NCI-H1930 (cell line): Measurements from ENCODE around the gene SGPL1.
"Not testable (repeated sequence)": the region's sequence is repeated elsewhere in the genome, so short reads cannot be mapped to it uniquely, and the experiment has no call there.

Experiments
- DNase-seq, 2 experiments: peaks; one replicate each; lab custom pipeline; 2025; lab: John Stamatoyannopoulos, UW

SGPL1 gene

DNA sequence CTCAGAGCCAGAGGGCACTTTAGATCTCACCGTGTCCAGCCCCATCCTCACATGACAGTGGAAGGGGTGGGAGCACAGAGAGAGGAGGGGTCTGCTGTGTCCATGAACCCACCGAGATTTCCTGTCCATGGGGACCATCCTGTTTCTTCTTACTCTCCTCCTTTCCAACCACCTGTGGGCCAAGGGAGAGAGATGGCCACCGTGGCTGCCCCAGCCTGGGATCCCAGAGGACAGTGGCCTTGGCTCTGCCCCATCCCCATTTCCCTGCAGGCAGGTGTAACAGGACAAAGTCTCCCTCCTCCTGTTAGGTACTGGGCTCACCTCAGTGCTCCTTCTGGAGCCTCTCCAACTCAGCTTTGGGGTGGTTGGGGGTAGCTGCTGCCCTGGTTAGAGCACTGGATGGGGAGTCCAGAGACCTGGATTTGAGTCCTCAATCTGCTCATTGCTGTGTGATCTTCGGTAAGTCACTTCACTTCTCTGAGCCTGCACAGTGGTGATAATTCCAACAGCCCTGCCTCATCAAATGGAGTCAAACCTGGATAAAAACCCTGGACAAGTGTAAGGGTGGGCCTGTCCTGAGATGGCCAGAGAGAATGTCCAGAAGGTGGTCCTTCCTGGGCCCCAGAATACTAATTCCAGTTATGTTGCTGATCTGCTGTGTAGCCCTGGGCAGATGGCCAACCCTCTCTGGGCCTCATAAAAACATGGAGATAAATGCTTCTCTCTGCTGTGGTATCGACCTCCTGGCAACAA lies 90.5 kb downstream of the SGPL1 start:
- no peak for DNase-seq

GRCh38 chr10:70906953-70907636 lies 91.3 kb downstream of the SGPL1 start:
- no peak for DNase-seq

DNA sequence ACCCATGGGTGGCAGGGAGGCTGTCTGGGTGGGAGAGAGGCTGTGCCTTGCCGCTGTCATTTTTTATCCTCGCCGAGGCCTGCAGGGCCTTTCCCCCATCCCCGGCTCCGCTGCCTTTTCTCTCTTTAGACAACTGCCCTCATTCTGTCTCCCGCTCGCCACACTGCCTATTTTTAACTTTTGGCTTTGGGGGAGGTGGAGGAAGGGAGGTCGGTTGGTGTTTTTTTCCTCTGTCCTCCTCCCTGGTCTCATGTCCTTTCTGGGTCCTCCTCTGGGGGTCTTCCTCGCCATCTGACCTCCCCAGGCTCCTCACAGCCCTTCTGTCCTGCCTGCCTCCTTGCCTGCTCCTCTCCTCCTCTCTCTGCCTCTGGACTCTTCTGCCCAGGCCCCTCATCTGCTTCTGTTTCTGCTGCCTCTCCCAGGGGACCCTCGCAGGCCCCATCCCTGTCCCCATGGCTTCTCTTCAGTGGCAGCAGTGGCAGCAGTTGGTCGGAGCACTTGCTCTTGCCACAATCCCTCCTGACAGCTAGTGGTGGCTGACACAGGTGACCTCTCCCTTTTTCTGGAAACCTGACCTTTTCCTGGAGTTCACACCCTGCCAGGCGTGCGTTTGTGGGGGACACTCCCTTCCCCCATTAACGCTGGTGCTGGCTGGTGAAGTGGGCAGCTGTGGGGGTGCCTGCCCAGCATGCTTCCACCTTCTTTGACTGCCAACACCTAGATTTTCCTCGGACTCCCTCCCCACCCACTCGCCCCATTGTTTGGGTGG lies 92.1 kb downstream of the SGPL1 start:
- no peak for DNase-seq

GRCh38 chr10:70908406-70909296 lies 92.9 kb downstream of the SGPL1 start:
- no peak for DNase-seq

GRCh38 chr10:70909326-70909935 lies 93.7 kb downstream of the SGPL1 start:
- DNase-seq = no peak

GRCh38 chr10:70910486-70911341 lies 95.0 kb downstream of the SGPL1 start:
- no peak for DNase-seq

DNA sequence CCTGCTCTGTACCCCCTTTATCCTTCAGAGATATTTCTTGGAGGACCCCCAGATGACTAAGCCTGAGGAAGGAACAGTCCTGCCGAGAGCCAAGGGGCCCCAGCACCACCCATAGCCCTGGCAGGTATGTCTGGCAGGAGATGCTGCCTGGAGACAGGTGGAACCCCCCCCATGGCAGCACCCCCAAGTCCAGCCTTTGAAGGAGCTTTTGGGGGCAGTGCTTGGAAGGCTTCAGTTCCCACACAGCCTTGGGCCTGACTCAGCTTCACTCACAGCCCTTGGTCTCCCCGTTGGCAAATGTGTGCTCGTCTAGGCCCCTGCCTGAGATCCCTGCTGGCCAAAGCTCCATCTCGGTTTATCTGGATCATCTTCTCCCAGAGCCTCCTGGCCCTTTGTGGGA lies 95.6 kb downstream of the SGPL1 start:
- DNase-seq = no peak

GRCh38 chr10:70912556-70912955 lies 96.8 kb downstream of the SGPL1 start:
- no peak for DNase-seq

DNA sequence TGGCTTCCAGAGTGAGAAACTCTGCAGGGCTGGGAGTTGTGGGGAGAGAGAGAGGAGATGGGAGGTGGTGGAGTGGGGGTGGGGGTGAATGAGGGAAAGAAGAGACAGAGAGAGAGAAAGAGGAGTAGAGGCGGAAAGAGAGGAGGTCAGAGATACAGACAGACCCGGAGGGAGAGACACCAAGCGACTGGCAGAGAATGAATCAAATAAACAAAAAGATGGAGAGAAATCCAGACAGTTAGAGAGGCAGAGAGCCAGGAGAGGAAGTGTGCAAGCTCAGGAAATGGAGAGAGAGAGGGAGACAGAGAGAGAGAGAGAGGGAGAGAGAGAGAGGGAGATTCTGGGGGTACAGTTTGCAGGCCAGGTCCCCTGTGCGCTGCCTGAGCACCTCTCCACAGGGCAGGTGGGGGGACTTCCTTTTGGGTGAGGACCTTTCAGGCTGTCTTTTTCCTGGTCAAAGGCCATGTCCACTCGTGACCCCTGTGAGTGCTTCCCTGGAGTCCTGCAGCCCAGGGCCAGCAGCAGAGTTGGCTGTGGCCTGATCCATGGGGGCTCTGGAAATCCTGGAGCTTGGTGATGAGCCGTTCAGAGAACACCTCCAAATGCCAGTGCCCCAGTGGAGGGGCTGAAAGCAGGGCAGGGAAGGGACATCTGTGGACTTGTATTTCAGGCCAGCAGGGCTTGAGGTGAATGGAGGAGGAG lies 97.6 kb downstream of the SGPL1 start:
- DNase-seq = no peak

DNA sequence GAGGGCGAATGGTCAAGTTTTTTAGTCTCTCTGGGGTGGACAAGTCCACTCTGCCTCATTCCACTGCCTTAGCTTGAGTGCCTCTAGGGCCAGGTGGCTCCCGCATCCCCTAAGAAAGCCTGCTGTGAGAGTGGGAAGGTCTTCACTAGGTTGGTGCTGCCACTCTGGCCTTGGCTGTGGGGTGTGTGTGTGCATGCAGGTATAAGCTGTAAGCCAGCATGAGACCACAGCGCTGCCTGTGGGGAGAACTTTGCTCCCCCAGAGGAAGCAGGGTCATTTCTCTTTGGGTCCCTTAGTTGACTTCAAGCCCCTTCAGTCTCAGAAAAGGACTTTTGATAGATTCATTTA lies 98.1 kb downstream of the SGPL1 start:
- no peak for DNase-seq

DNA sequence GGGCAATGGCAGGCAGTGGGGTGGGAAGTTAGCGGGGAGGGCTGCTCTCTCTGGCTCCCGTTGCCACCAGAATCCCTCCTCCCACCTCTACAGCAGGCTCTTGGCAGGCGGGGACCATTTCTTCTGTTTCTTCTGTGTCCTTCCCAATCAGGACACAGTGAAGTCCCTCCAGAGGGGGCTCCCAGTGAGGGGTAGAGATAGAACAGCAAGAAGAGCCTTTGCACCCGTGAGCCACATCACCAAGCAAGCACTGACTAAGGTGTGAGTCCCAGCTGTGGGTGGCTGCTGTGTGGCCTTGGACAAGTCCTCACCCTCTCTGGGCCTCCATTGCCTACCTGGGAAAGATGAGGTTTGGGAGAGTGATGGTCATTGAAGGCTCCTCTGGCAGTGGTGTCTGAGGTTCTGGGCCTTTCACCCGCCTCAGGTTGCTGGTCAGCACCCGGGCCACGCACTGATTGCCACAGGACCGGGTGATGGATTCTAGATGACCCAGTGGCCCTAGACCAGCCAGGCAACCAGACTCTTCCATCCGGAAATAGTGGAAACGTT lies 98.6 kb downstream of the SGPL1 start:
- DNase-seq = no peak

- DNase-seq = no peak
Measured at GRCh38 chr10:70915206-70915605, 99.5 kb downstream of the SGPL1 start.

GRCh38 chr10:70915806-70916205 lies 100.1 kb downstream of the SGPL1 start:
- no peak for DNase-seq

DNA sequence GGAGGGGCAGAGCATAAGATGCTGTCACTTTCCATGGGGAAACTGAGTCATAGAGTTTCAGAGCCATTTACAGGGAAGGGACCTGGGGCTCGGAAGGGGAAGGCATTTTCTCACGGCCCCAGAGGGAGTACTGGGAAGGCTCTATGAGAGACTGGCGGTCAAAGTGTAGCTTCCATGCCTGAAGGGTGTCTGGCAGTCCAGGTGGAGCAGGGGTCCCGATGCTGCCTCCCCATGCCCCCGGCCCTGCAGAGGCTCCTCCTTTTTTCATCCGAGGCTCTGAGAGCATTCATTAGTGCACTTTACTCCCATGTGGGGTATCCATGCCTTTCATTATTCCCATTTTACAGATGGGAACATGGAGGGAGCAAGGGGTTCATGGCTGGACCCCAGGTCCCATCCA lies 100.5 kb downstream of the SGPL1 start:
- no peak for DNase-seq

DNA sequence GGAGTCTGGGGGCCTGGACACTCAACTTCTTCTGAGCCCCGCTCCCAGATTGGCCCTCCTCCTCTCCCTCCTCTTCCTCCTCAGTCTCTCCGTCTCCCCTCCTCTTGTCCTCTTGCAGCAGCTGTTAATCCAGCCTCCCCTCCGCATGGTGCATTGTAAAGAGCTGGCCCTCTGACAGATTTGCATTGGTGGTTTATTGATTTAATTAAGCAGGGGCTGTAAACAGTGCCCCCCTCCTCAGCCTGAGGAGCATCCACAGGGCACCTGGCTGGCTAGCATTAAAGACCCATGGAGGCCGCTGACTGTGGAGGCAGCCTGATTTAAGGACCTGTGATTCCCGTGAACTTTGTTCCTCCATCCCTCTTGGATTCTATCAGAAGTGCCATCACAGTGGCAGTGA lies 101.5 kb downstream of the SGPL1 start:
- DNase-seq = no peak

DNA sequence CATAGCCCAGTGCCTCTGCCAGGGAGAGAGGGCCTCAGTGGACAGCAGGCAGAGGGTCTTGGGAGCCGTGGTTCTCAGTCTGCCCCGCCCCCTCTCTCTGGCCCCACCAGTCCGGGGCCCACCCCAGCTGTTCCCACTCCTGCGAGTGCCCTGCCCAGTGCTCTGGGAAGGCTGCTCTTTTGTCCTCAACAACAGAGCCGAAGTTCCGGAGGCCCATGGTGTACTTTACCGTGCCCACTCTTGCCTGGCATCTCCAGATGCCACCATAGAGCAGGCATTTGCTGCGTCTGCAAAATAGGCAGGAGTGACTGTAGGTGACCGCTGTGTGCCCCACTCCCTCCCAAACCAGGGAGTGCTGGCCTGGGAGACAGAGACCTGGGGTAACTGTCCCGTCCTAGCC lies 101.9 kb downstream of the SGPL1 start:
- no peak for DNase-seq

DNA sequence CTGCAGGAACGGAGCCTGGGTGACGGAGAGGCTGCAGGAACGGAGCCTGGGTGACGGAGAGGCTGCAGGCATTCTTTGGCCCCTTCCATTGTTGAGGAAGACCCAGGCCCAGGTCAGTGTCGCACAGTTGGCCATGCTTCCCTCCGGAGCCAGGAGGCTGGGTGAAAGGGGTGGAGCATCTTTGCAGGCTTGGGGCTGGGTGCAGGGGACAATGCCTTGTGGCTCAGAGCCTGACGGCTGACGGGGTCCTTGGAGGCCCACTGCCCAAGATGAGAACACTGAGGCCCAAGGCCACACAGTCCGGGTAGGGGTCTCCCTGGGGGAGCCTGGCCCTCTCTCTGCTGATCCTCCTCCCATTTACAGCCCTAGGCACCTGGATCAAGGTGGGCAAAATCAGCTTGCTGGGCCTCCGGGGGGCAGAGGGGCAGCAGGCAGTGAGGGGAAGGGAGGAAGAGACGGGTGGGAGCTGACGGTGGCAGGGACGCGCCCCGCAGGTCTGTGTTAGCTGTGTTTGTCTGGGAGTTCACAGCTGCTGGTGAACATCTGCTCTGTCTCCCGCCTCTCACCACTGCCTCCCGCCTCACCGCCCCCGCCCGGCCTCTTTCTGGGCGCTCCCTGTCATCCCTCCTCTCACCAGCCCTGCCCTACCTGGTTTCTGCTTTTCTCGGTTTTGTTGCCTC lies 103.2 kb downstream of the SGPL1 start:
- no peak for DNase-seq

GRCh38 chr10:70919906-70920305 lies 104.2 kb downstream of the SGPL1 start:
- not testable (repeated sequence) for DNase-seq

DNA sequence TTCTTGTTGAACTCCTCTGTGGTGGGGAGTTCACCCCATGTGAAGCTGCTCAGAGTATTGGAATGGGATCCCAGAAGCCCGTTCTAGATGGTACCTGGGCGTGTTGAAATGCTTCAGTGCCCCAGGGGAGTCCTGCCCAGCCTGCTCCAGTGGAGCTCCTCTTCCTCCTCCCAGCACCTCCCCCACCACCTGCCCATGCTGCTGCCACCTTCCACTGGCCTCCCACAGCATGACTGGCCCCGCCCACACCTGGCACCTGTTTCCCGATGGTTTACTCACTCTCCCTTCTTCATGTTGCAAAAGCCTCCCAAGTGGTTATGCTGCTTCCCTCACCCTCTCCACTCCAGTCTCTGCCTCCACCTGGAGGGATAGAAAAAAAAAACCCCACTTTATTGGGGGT lies 104.8 kb downstream of the SGPL1 start:
- DNase-seq = no peak
